CMK (cell line): ENCODE measurements around the gene IL22RA1.

Experiments
- DNase-seq: peaks from one replicate; pipeline ENCODE4 v3.0.0-alpha.2; 2010; ENCODE audit warnings: low read depth

IL22RA1 gene

DNA sequence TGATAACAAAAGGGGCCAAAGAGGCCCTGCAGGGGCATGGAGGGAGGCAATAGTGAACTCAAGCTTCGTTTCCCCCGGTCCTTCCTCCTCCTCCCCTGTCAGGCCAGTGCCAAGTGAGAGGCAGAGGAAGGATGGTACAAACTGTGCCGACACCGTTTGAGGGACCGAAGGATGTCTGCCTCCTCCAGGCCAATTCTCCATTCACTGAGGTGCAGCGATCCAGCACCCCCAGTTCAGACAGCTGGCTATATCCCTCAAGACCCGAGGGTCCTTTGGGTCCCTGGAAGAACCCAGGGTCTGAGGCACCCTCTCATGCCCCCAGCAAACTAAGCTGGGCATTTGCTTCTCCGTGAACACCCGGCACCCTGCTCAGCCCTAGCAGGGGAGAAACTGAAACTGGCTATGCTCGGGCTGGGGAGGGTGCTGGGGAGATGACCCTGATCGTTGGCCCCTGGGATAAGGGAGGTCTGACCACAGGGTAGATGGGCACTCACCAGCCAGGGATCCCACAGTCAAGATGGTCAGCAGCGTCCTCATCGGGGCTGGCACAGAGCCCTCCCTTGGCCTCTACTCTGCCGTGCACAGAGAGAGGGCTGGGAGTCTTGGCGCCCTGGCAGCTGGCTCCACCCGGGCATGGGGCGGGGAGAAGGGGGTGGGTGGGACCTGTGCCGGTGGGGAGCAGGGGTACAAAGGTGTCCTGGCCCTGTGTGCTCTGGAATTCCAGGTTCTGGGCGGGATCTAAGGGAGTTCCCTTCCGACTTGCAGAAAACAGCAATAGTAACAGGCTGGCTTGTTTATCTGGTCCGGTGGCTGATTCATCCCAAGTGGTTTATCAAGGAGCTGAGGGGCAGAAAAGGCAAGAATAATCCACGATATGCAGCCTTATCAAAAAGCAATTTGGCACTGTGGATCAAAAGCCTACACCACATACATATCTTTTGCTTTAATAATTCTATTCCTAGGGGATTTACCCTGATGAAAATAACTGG, at the start of gene IL22RA1:
Gene IL22RA1, minus strand, starts transcription at position 595 of the 989 bp plus-strand sequence. Its CDS starts 58 bp downstream, at position 537.
- DNase-seq, result no peak

- DNase-seq, result no peak
These were observed 48.9 kb upstream of the IL22RA1 start for GRCh38 chr1:24191860-24192259.

GRCh38 chr1:24190983-24191461, 48.1 kb upstream of the IL22RA1 start:
- DNase-seq, result no peak

GRCh38 chr1:24189528-24189927, 46.6 kb upstream of the IL22RA1 start:
- DNase-seq, result no peak

DNA sequence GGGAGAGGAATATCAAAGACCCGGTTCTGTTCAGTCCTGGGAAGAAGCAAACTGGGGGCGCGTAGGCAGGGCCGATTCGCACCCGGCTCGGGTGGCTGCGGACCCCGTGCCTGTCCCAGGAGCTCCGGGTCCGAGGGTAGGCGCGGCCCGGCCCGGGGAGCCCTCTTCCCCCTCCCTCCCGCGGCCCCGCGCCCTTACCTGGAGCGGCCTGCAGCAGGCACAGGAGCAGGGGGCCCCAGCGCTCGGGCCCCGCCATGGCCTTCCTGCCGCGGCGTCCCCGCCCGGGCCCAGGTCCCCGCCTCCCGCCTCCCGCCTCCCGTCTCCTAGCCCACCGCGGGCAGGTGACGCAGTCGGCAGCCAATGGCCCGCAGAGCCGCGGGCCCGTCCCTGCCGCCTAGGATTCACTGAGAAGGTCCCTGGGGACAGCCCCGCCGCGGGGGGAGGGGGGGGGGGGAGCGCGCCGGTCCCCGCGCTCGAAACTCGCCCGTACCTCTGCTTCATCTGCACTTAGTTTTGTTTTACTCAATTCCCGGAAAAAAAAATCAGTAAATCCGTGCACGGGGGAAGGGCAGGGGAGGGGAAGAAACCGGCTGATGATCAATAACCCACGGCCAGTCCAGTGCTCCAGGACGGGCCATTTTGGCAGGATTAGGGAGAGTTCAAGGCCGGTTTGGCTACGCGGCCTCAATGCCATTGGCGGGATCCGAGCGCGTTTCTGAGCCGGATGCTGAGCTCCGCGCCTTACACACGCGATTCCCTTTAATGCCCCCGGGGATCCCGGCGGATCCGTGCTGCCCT, 44.3 kb upstream of the IL22RA1 start, which contains the start of gene IFNLR1:
Gene IFNLR1, minus strand, starts transcription at position 297 of the 798 bp plus-strand sequence. Its CDS starts 41 bp downstream, at position 256.
- DNase-seq, result no peak

DNA sequence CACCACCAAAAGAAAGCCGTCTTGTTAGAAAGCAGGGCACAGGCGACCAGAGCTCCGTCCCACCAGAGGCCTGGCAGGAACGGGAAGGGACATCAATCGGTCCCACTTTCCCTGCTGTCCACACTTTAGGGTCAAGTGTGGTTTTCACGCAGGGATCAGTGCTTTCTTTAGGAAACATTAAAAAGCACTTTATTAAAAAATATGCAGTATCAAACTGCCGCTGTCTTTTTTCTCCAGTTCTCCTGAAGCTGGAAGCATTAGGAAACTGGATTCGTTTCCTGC, 43.7 kb upstream of the IL22RA1 start:
- DNase-seq, result no peak

DNA sequence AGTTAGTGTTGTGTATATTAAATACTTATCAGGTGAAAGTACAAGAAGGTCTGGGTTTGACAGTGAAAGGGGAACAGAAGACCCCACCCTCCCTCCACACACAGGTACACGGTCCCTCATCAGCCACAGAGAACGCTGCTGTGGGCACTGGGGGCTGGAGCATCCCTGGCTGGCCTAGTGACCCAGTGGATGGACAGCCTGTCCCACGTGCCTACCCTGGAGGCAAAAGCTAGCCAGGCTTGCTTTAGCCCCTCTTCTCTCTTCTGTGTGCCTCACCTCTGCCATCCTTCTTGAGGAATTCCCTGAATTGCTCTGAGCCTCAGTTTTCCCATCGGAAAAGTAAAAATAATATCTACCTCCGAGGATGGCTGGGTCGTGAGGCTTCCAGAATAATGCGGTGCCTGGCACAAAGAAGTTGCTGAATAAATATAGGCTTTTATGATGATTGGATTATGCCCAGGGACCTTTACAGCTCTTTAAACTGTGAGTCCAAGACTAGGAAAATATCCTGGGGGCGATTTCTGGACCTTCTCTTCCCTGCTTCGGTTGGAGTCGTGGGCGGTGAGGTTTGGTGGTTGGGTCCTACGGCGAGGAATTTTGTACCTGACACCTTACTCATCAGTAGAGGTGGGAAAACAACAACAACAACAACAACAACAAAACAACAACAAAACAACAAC, 43.2 kb upstream of the IL22RA1 start:
- DNase-seq, result no peak

- no peak for DNase-seq
These were observed 42.1 kb upstream of the IL22RA1 start for GRCh38 chr1:24185076-24185475.

DNA sequence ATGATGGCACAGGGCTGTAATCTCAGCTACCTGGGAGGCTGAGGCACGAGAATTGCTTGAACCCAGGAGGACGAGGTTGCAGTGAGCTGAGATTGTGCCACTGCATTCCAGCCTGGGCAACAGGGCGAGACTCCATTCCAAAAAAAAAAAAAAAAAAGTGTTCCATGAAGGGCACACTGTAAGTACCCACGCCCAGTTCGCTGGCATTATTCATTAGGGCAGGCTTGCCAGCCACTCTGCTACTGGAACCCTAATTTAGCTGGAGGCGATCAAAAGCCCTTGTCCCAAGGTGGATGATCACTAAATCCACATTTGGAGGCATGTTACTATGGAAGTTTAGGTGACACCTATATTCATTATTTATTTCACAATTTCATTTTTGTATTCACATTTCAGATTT, 39.1 kb upstream of the IL22RA1 start:
- no peak for DNase-seq

GRCh38 chr1:24181619-24182018, 38.7 kb upstream of the IL22RA1 start:
- DNase-seq, result no peak

- DNase-seq, result no peak
These were observed 37.7 kb upstream of the IL22RA1 start for GRCh38 chr1:24180676-24181075.

DNA sequence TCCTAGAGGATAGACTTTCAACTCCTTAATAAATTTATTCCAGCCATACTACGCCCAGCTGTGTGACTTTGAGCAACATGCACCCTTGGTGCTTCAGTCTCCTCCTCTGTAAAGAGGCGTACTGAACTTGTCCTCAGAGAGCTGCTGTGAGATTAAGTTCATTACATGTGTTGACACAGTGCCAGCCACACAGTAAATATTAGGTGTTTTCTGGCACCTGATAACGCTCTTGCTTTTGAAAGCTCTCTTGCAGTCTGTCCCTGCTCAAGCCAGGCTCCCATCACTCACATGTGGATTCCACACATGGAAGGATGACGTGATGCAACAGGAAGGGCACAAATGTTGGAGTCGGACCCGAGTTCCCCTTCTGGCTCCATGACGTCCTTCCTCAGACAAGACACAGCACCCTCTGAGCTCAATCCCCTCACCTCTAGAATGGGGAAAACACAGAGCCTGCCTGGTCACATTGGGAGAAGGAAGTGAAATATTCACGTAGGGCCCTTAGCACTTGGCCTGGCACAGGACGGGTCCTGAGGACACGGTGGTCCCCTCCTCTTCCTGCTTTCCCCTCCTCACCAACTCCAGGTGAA, 36.4 kb upstream of the IL22RA1 start:
- no peak for DNase-seq

DNA sequence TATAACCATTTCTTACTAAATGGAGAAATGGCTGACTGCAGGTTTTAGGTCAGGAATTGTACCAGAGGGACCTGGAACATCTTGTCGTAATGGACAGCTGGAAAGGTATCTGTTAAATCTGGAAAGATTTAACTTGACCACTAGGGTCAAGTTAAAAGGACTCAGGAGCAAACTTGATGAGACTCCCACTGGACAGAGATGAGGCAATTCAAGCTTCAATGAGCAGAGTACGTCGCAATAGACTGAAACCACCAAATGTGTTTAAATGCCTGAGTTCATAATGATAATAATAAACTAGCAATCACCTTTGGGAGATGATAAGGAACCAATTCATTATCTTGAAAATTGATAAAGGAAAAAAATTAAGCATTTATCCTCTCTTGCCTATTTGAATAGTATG, 35.5 kb upstream of the IL22RA1 start:
- no peak for DNase-seq

GRCh38 chr1:24177161-24177560, 34.2 kb upstream of the IL22RA1 start:
- DNase-seq, result no peak

GRCh38 chr1:24175033-24175755, 32.3 kb upstream of the IL22RA1 start:
- no peak for DNase-seq

GRCh38 chr1:24173638-24174575, 31.0 kb upstream of the IL22RA1 start:
- no peak for DNase-seq

DNA sequence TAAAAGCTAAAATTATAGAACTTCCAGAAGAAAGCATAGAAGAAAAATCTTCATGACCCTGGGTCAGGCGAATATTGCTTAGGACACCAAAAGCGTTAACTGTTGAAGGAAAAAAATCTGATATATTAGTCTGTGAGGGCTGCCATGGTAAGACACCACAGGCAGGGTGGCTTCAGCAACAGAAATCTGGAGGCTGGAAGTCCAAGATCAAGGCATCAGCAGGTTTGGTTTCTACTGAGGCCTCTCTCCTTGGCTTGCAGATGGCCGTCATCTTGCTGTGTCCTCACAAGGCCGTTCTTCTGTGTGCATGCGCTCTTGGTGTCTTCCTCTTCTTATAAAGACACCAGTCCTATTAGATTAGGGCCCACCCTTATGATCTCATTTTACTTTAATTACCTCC, 29.7 kb upstream of the IL22RA1 start:
- no peak for DNase-seq

DNA sequence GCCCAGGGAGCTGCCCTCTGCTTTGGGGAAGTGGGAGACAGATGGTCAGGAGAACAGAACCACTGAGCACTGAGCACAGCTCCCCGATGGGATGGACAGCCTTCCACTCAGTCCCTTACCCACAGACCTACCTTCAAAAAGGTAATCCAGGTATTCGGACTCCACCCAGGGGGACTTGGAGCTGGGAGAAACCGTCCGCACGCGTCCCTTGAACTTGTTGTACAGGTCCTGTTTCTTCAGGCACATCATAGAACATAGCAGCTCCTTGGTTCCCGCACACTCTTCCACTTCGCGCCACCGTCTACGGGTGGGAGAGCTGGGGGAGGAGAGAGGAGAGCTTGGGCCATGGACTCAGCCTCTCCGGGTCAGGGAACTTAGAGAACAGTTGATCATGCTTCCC, 26.3 kb upstream of the IL22RA1 start:
- no peak for DNase-seq

- DNase-seq, result no peak
These were observed 25.3 kb upstream of the IL22RA1 start for GRCh38 chr1:24168245-24168644.

GRCh38 chr1:24167008-24167407, 24.1 kb upstream of the IL22RA1 start:
- no peak for DNase-seq
